Measurements from ENCODE around the gene TEX11.
"Not testable (repeated sequence)": the region's sequence is repeated elsewhere in the genome, so short reads cannot be mapped to it uniquely, and the experiment has no call there.

Gene TEX11

GRCh38 chrX:70527610-70528345 lies 380.7 kb downstream of the TEX11 start:
- no peaks in the 10 kb centered on the region for H3K27me3 ChIP-seq (ENCODE audit: control insufficient read depth, insufficient read depth, low read length)
- no peaks in the 10 kb centered on the region for H3K4me1 ChIP-seq (ENCODE audit: control insufficient read depth, insufficient read depth, low read length)
- H3K9me3 ChIP-seq (ENCODE audit: control insufficient read depth, insufficient read depth, low read depth, low read length): peaks cover 9% of the 10 kb centered on the region; the same call in 1 of the 2 replicates
- no peaks in the 10 kb centered on the region for H3K36me3 ChIP-seq (ENCODE audit: control insufficient read depth, insufficient read depth, low read length)
- no peak overlapping the region for H3K9ac ChIP-seq (ENCODE audit: low read length)
- no peak overlapping the region for H3K4me3 ChIP-seq (ENCODE audit: low read depth, low read length)
- H3K27ac ChIP-seq (ENCODE audit: low read depth, low read length): no peak overlapping the region

GRCh38 chrX:70527053-70527452 lies 381.5 kb downstream of the TEX11 start:
- Histone ChIP-seq H3K36me3 (ENCODE audit: control insufficient read depth, insufficient read depth, low read length) (no peaks in the 10 kb centered on the region), H3K4me3 (ENCODE audit: low read depth, low read length) (no peak overlapping the region), H3K9ac (ENCODE audit: low read length) (no peak overlapping the region), H3K4me1 (ENCODE audit: control insufficient read depth, insufficient read depth, low read length) (no peaks in the 10 kb centered on the region), H3K27me3 (ENCODE audit: control insufficient read depth, insufficient read depth, low read length) (no peaks in the 10 kb centered on the region), H3K9me3 (ENCODE audit: control insufficient read depth, insufficient read depth, low read depth, low read length) (peaks cover 13% of the 10 kb centered on the region), H3K27ac (ENCODE audit: low read depth, low read length) (no peak overlapping the region)

- Histone ChIP-seq H3K4me1 (ENCODE audit: control insufficient read depth, insufficient read depth, low read length) (no peaks in the 10 kb centered on the region), H3K27me3 (ENCODE audit: control insufficient read depth, insufficient read depth, low read length) (no peaks in the 10 kb centered on the region), H3K27ac (ENCODE audit: low read depth, low read length) (no peak overlapping the region), H3K4me3 (ENCODE audit: low read depth, low read length) (no peak overlapping the region), H3K36me3 (ENCODE audit: control insufficient read depth, insufficient read depth, low read length) (no peaks in the 10 kb centered on the region), H3K9me3 (ENCODE audit: control insufficient read depth, insufficient read depth, low read depth, low read length) (peaks cover 24% of the 10 kb centered on the region), H3K9ac (ENCODE audit: low read length) (no peak overlapping the region)
Measured at GRCh38 chrX:70525733-70526132, 382.8 kb downstream of the TEX11 start.

GRCh38 chrX:70515692-70516091 lies 392.8 kb downstream of the TEX11 start:
- not testable (repeated sequence) for H3K27me3 ChIP-seq (ENCODE audit: control insufficient read depth, insufficient read depth, low read length); H3K9ac ChIP-seq (ENCODE audit: low read length); H3K4me3 ChIP-seq (ENCODE audit: low read depth, low read length); H3K27ac ChIP-seq (ENCODE audit: low read depth, low read length); H3K9me3 ChIP-seq (ENCODE audit: control insufficient read depth, insufficient read depth, low read depth, low read length); H3K4me1 ChIP-seq (ENCODE audit: control insufficient read depth, insufficient read depth, low read length); H3K36me3 ChIP-seq (ENCODE audit: control insufficient read depth, insufficient read depth, low read length)

GRCh38 chrX:70515270-70515669 lies 393.2 kb downstream of the TEX11 start:
- H3K9me3 ChIP-seq (ENCODE audit: control insufficient read depth, insufficient read depth, low read depth, low read length); H3K4me3 ChIP-seq (ENCODE audit: low read depth, low read length); H3K4me1 ChIP-seq (ENCODE audit: control insufficient read depth, insufficient read depth, low read length); H3K36me3 ChIP-seq (ENCODE audit: control insufficient read depth, insufficient read depth, low read length); H3K9ac ChIP-seq (ENCODE audit: low read length); H3K27ac ChIP-seq (ENCODE audit: low read depth, low read length); H3K27me3 ChIP-seq (ENCODE audit: control insufficient read depth, insufficient read depth, low read length): not testable (repeated sequence)

GRCh38 chrX:70509078-70509477 lies 399.4 kb downstream of the TEX11 start:
- Histone ChIP-seq H3K9me3 (ENCODE audit: control insufficient read depth, insufficient read depth, low read depth, low read length) (peaks cover 11% of the 10 kb centered on the region; the same call in 1 of the 2 replicates), H3K27me3 (ENCODE audit: control insufficient read depth, insufficient read depth, low read length) (no peaks in the 10 kb centered on the region), H3K27ac (ENCODE audit: low read depth, low read length) (no peak overlapping the region), H3K4me3 (ENCODE audit: low read depth, low read length) (no peak overlapping the region), H3K36me3 (ENCODE audit: control insufficient read depth, insufficient read depth, low read length) (peaks cover 12% of the 10 kb centered on the region), H3K9ac (ENCODE audit: low read length) (no peak overlapping the region), H3K4me1 (ENCODE audit: control insufficient read depth, insufficient read depth, low read length) (peaks cover 29% of the 10 kb centered on the region)

- H3K27me3 ChIP-seq (ENCODE audit: control insufficient read depth, insufficient read depth, low read length): no peaks in the 10 kb centered on the region
- H3K27ac ChIP-seq (ENCODE audit: low read depth, low read length): no peak overlapping the region
- peaks cover 11% of the 10 kb centered on the region; the same call in 1 of the 2 replicates for H3K9me3 ChIP-seq (ENCODE audit: control insufficient read depth, insufficient read depth, low read depth, low read length)
- H3K4me3 ChIP-seq (ENCODE audit: low read depth, low read length): no peak overlapping the region
- no peak overlapping the region for H3K9ac ChIP-seq (ENCODE audit: low read length)
- H3K36me3 ChIP-seq (ENCODE audit: control insufficient read depth, insufficient read depth, low read length): peaks cover 19% of the 10 kb centered on the region
- peaks cover 29% of the 10 kb centered on the region for H3K4me1 ChIP-seq (ENCODE audit: control insufficient read depth, insufficient read depth, low read length)
Measured at GRCh38 chrX:70508296-70508911, 400.1 kb downstream of the TEX11 start.

- H3K4me1 ChIP-seq (ENCODE audit: control insufficient read depth, insufficient read depth, low read length): peaks cover 29% of the 10 kb centered on the region
- peaks cover 7% of the 10 kb centered on the region; the same call in 1 of the 2 replicates for H3K9me3 ChIP-seq (ENCODE audit: control insufficient read depth, insufficient read depth, low read depth, low read length)
- H3K36me3 ChIP-seq (ENCODE audit: control insufficient read depth, insufficient read depth, low read length): peaks cover 48% of the 10 kb centered on the region
- H3K9ac ChIP-seq (ENCODE audit: low read length): no peak overlapping the region
- no peak overlapping the region for H3K27ac ChIP-seq (ENCODE audit: low read depth, low read length)
- H3K27me3 ChIP-seq (ENCODE audit: control insufficient read depth, insufficient read depth, low read length): no peaks in the 10 kb centered on the region
- no peak overlapping the region for H3K4me3 ChIP-seq (ENCODE audit: low read depth, low read length)
Measured at GRCh38 chrX:70505451-70505841, 403.1 kb downstream of the TEX11 start.

- peaks cover 53% of the 10 kb centered on the region for H3K36me3 ChIP-seq (ENCODE audit: control insufficient read depth, insufficient read depth, low read length)
- H3K9me3 ChIP-seq (ENCODE audit: control insufficient read depth, insufficient read depth, low read depth, low read length): peaks cover 7% of the 10 kb centered on the region; the same call in 1 of the 2 replicates
- H3K4me1 ChIP-seq (ENCODE audit: control insufficient read depth, insufficient read depth, low read length): peaks cover 27% of the 10 kb centered on the region
- no peaks in the 10 kb centered on the region for H3K27me3 ChIP-seq (ENCODE audit: control insufficient read depth, insufficient read depth, low read length)
- H3K4me3 ChIP-seq (ENCODE audit: low read depth, low read length): no peak overlapping the region
- H3K27ac ChIP-seq (ENCODE audit: low read depth, low read length): no peak overlapping the region
- no peak overlapping the region for H3K9ac ChIP-seq (ENCODE audit: low read length)
Measured at GRCh38 chrX:70504772-70505450, 403.6 kb downstream of the TEX11 start.

GRCh38 chrX:70500826-70501225 lies 407.7 kb downstream of the TEX11 start:
- Histone ChIP-seq H3K4me3 (ENCODE audit: low read depth, low read length) (no peak overlapping the region), H3K27ac (ENCODE audit: low read depth, low read length) (no peak overlapping the region), H3K9ac (ENCODE audit: low read length) (no peak overlapping the region), H3K4me1 (ENCODE audit: control insufficient read depth, insufficient read depth, low read length) (peaks cover 6% of the 10 kb centered on the region), H3K9me3 (ENCODE audit: control insufficient read depth, insufficient read depth, low read depth, low read length) (peaks cover 19% of the 10 kb centered on the region; the same call in 1 of the 2 replicates), H3K27me3 (ENCODE audit: control insufficient read depth, insufficient read depth, low read length) (no peaks in the 10 kb centered on the region), H3K36me3 (ENCODE audit: control insufficient read depth, insufficient read depth, low read length) (peaks cover 94% of the 10 kb centered on the region)

- Histone ChIP-seq H3K9me3 (ENCODE audit: control insufficient read depth, insufficient read depth, low read depth, low read length) (peaks cover 18% of the 10 kb centered on the region; the same call in 1 of the 2 replicates), H3K27ac (ENCODE audit: low read depth, low read length) (no peak overlapping the region), H3K4me3 (ENCODE audit: low read depth, low read length) (no peak overlapping the region), H3K9ac (ENCODE audit: low read length) (no peak overlapping the region), H3K27me3 (ENCODE audit: control insufficient read depth, insufficient read depth, low read length) (no peaks in the 10 kb centered on the region), H3K4me1 (ENCODE audit: control insufficient read depth, insufficient read depth, low read length) (no peaks in the 10 kb centered on the region), H3K36me3 (ENCODE audit: control insufficient read depth, insufficient read depth, low read length) (peaks cover 99% of the 10 kb centered on the region)
Measured at GRCh38 chrX:70498129-70498528, 410.4 kb downstream of the TEX11 start.

Measured in HUES6 (cell line).